ENCODE results near the gene WSCD2. TPM values are rescaled to one million over a fixed set of nuclear protein-coding genes. Genes with fewer than 3 reads are reported as not detected.

The WSCD2 gene
- total RNA-seq, 2 experiments from 2014 or later: not detected

DNA sequence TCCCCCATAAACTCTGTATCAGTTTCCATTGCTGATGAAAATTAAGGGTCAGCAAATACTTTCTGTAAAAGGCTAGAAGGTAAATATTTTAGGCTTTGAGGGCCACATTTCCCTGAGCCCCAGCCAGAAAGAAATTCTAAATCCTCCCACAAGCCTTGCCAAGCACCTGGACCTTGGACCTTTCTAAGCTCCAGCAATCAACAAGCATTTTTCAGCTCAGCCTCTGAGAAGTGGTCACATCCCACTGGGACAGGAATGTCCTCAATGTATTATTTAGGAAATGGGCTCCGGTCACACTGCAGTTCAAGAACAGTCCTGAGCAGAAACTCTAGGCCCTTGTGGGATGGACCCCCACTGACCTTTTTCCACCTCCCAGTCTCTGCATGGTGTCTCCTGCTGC, 55.9 kb downstream of the WSCD2 start:
- no peak for DNase-seq (ENCODE audit: low spot score)
- Histone ChIP-seq H3K9me2 (ENCODE audit: insufficient read depth, low read length) (no peaks in the 10 kb centered on the region), H3K27ac (ENCODE audit: low read depth, low read length, poor library complexity, severe bottlenecking) (no peak overlapping the region), H3K79me2 (ENCODE audit: insufficient read depth, low read depth, low read length) (no peaks in the 10 kb centered on the region), H3K4me1 (ENCODE audit: insufficient read depth, low read length, poor library complexity, severe bottlenecking) (no peaks in the 10 kb centered on the region), H2AFZ (ENCODE audit: low read length) (no peak overlapping the region), H3K4me2 (ENCODE audit: low read length) (no peak overlapping the region), H3K4me3 (ENCODE audit: low read depth, low read length, poor library complexity, severe bottlenecking) (no peak overlapping the region), H3K9me3 (ENCODE audit: low read length) (no peaks in the 10 kb centered on the region), H4K20me1 (ENCODE audit: insufficient read depth, low read length) (no peaks in the 10 kb centered on the region), H3K36me3 (ENCODE audit: insufficient read depth, low read length) (no peaks in the 10 kb centered on the region)
- TF ChIP-seq, protein P1, sequence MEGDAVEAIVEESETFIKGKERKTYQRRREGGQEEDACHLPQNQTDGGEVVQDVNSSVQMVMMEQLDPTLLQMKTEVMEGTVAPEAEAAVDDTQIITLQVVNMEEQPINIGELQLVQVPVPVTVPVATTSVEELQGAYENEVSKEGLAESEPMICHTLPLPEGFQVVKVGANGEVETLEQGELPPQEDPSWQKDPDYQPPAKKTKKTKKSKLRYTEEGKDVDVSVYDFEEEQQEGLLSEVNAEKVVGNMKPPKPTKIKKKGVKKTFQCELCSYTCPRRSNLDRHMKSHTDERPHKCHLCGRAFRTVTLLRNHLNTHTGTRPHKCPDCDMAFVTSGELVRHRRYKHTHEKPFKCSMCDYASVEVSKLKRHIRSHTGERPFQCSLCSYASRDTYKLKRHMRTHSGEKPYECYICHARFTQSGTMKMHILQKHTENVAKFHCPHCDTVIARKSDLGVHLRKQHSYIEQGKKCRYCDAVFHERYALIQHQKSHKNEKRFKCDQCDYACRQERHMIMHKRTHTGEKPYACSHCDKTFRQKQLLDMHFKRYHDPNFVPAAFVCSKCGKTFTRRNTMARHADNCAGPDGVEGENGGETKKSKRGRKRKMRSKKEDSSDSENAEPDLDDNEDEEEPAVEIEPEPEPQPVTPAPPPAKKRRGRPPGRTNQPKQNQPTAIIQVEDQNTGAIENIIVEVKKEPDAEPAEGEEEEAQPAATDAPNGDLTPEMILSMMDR (conservative IDR thresholded peaks at IDR 0.05; ENCODE audit: low read length): no peak
- TF ChIP-seq EZH2phosphoT487 (IDR thresholded peaks at IDR 0.05; ENCODE audit: borderline replicate concordance, low read depth, low read length): no peak
- intact Hi-C loops (cut with micrococcal nuclease; ENCODE audit: unreplicated experiment): loop anchor here (10.0 kb wide), 1 partner anchor 190 kb away; no protein-coding TSS in a partner anchor
- BruUV-seq (replicated peaks): no TSS peak
- ChIA-PET POLR2A (no interaction called here), CTCF (ENCODE audit: unreplicated experiment) (no interaction called here)

- Histone ChIP-seq H3K9me2 (ENCODE audit: insufficient read depth, low read length) (no peaks in the 10 kb centered on the region), H3K27ac (ENCODE audit: low read depth, low read length, poor library complexity, severe bottlenecking) (no peak overlapping the region), H3K4me2 (ENCODE audit: low read length) (no peak overlapping the region), H4K20me1 (ENCODE audit: insufficient read depth, low read length) (no peaks in the 10 kb centered on the region), H3K79me2 (ENCODE audit: insufficient read depth, low read depth, low read length) (no peaks in the 10 kb centered on the region), H3K4me1 (ENCODE audit: insufficient read depth, low read length, poor library complexity, severe bottlenecking) (no peaks in the 10 kb centered on the region), H3K4me3 (ENCODE audit: low read depth, low read length, poor library complexity, severe bottlenecking) (no peak overlapping the region), H3K36me3 (ENCODE audit: insufficient read depth, low read length) (no peaks in the 10 kb centered on the region), H3K9me3 (ENCODE audit: low read length) (no peaks in the 10 kb centered on the region), H2AFZ (ENCODE audit: low read length) (no peak overlapping the region)
- BruUV-seq (replicated peaks): no TSS peak
- intact Hi-C loops (cut with micrococcal nuclease; ENCODE audit: unreplicated experiment): loop anchor here (10.0 kb wide), 1 partner anchor 193 kb away; no protein-coding TSS in a partner anchor
- CTCF ChIA-PET (ENCODE audit: unreplicated experiment): no interaction called here
- TF ChIP-seq EZH2phosphoT487 (IDR thresholded peaks at IDR 0.05; ENCODE audit: borderline replicate concordance, low read depth, low read length): no peak
- TF ChIP-seq, protein P1 (conservative IDR thresholded peaks at IDR 0.05; ENCODE audit: low read length): no peak
- no peak for DNase-seq (ENCODE audit: low spot score)
- POLR2A ChIA-PET: no interaction called here
Observed at GRCh38 chr12:108187831-108188230, 58.7 kb downstream of the WSCD2 start.

GRCh38 chr12:108190529-108190928, 61.4 kb downstream of the WSCD2 start:
- Histone ChIP-seq H3K9me3 (ENCODE audit: low read length) (no peaks in the 10 kb centered on the region), H3K79me2 (ENCODE audit: insufficient read depth, low read depth, low read length) (no peaks in the 10 kb centered on the region), H3K4me1 (ENCODE audit: insufficient read depth, low read length, poor library complexity, severe bottlenecking) (no peaks in the 10 kb centered on the region), H3K36me3 (ENCODE audit: insufficient read depth, low read length) (no peaks in the 10 kb centered on the region), H3K27ac (ENCODE audit: low read depth, low read length, poor library complexity, severe bottlenecking) (no peak overlapping the region), H4K20me1 (ENCODE audit: insufficient read depth, low read length) (no peaks in the 10 kb centered on the region), H3K4me2 (ENCODE audit: low read length) (no peak overlapping the region), H2AFZ (ENCODE audit: low read length) (no peak overlapping the region), H3K4me3 (ENCODE audit: low read depth, low read length, poor library complexity, severe bottlenecking) (no peak overlapping the region), H3K9me2 (ENCODE audit: insufficient read depth, low read length) (no peaks in the 10 kb centered on the region)
- intact Hi-C loops (cut with micrococcal nuclease; ENCODE audit: unreplicated experiment): loop anchor here (5.0 to 10.0 kb wide), 2 partner anchors 276 to 513 kb away; no protein-coding TSS in a partner anchor
- no peak for DNase-seq (ENCODE audit: low spot score)
- no peak for TF ChIP-seq EZH2phosphoT487 (IDR thresholded peaks at IDR 0.05; ENCODE audit: borderline replicate concordance, low read depth, low read length)
- TF ChIP-seq, protein P1 (conservative IDR thresholded peaks at IDR 0.05; ENCODE audit: low read length): no peak
- ChIA-PET POLR2A (no interaction called here), CTCF (ENCODE audit: unreplicated experiment) (no interaction called here)
- BruUV-seq (replicated peaks): no TSS peak
